ENCODE results near the gene FSCN2. TPM values are rescaled to one million over a fixed set of nuclear protein-coding genes. Genes with fewer than 3 reads are reported as not detected.
A peak's percentile ranks its signal among the peaks of the same experiment; 100 is the strongest.

Gene FSCN2, protein sequence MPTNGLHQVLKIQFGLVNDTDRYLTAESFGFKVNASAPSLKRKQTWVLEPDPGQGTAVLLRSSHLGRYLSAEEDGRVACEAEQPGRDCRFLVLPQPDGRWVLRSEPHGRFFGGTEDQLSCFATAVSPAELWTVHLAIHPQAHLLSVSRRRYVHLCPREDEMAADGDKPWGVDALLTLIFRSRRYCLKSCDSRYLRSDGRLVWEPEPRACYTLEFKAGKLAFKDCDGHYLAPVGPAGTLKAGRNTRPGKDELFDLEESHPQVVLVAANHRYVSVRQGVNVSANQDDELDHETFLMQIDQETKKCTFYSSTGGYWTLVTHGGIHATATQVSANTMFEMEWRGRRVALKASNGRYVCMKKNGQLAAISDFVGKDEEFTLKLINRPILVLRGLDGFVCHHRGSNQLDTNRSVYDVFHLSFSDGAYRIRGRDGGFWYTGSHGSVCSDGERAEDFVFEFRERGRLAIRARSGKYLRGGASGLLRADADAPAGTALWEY
- total RNA-seq (2014; rRNA removed; shearing (Covaris generic)) = 1.6 TPM in 1 of 2 replicates, not detected in the other
- 0.13 TPM in 1 of 2 replicates, not detected in the other for polyA plus RNA-seq (2016; fragmentation: Nextera tagmentation; extraction: Ambion mirVana)
- long read RNA-seq = 0 reads

DNA sequence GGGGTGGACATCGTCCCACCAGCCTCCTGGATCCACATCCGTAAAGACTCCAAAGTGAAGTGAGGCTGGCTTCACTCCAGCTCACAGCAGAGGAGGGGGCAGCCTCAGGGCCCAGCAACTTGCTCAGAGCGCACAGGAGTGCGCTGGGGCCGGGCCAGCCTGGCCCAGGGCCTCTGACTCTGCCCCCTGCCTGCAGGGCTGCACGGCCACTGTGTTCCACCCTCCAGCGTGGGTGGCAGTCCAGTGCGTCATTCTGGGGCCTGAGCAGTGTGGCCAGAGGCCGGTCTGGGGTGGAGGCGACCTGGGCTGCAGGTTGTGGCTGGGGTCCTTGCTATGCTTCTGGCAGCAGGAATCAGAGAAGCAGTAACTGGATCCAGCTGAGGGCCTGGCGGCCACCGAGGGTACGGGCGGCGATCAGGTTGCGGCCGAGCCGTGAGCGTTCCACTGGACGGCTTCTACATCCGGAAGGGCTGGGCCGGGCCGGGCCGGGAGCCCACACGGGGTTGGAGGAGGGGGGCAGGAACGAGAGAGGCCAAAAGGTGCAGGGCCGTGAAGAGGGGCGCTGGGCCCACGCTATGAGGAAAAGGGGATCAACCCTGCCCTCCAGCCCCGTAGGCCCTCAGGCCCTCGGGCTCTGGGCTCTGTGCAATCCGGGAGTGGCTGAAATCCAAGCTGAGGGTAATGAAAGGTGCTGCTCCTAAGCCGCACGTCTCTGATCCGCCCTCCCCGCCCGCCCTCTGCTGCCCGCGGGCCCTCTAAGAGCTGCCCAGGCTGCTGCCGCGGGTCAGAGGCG is at the start of gene FSCN2:
Gene FSCN2 (plus strand): TSS at position 787 of the 793 bp plus-strand sequence. CDS start 155 bp downstream, outside the sequence.
- peaks cover 18% of the 10 kb centered on the region for H3K27me3 Mint-ChIP-seq (ENCODE audit: insufficient read depth, low read depth, poor library complexity)
- TF ChIP-seq ZNF114 (CRISPR knock-in tag; IDR thresholded peaks at IDR 0.05) (no peak), POLR2AphosphoS5 (IDR thresholded peaks at IDR 0.05; ENCODE audit: low read depth) (no peak), JUNB (IDR thresholded peaks at IDR 0.05; ENCODE audit: unreplicated experiment) (no peak), STAT1 (IDR thresholded peaks at IDR 0.05; ENCODE audit: unreplicated experiment) (no peak), ZNF331 (CRISPR knock-in tag; IDR thresholded peaks at IDR 0.05; ENCODE audit: low read depth) (no peak), NANOG (IDR thresholded peaks at IDR 0.05; ENCODE audit: borderline replicate concordance) (no peak), CREB1 (CRISPR knock-in tag; IDR thresholded peaks at IDR 0.05; ENCODE audit: low read depth) (no peak), EZH2 (IDR thresholded peaks at IDR 0.05; ENCODE audit: low read depth, unreplicated experiment) (no peak)
- TF ChIP-seq, protein P1, sequence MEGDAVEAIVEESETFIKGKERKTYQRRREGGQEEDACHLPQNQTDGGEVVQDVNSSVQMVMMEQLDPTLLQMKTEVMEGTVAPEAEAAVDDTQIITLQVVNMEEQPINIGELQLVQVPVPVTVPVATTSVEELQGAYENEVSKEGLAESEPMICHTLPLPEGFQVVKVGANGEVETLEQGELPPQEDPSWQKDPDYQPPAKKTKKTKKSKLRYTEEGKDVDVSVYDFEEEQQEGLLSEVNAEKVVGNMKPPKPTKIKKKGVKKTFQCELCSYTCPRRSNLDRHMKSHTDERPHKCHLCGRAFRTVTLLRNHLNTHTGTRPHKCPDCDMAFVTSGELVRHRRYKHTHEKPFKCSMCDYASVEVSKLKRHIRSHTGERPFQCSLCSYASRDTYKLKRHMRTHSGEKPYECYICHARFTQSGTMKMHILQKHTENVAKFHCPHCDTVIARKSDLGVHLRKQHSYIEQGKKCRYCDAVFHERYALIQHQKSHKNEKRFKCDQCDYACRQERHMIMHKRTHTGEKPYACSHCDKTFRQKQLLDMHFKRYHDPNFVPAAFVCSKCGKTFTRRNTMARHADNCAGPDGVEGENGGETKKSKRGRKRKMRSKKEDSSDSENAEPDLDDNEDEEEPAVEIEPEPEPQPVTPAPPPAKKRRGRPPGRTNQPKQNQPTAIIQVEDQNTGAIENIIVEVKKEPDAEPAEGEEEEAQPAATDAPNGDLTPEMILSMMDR (conservative IDR thresholded peaks at IDR 0.05; ENCODE audit: low read depth in 2 of 2) = no peak
- TF ChIP-seq, protein P2, sequence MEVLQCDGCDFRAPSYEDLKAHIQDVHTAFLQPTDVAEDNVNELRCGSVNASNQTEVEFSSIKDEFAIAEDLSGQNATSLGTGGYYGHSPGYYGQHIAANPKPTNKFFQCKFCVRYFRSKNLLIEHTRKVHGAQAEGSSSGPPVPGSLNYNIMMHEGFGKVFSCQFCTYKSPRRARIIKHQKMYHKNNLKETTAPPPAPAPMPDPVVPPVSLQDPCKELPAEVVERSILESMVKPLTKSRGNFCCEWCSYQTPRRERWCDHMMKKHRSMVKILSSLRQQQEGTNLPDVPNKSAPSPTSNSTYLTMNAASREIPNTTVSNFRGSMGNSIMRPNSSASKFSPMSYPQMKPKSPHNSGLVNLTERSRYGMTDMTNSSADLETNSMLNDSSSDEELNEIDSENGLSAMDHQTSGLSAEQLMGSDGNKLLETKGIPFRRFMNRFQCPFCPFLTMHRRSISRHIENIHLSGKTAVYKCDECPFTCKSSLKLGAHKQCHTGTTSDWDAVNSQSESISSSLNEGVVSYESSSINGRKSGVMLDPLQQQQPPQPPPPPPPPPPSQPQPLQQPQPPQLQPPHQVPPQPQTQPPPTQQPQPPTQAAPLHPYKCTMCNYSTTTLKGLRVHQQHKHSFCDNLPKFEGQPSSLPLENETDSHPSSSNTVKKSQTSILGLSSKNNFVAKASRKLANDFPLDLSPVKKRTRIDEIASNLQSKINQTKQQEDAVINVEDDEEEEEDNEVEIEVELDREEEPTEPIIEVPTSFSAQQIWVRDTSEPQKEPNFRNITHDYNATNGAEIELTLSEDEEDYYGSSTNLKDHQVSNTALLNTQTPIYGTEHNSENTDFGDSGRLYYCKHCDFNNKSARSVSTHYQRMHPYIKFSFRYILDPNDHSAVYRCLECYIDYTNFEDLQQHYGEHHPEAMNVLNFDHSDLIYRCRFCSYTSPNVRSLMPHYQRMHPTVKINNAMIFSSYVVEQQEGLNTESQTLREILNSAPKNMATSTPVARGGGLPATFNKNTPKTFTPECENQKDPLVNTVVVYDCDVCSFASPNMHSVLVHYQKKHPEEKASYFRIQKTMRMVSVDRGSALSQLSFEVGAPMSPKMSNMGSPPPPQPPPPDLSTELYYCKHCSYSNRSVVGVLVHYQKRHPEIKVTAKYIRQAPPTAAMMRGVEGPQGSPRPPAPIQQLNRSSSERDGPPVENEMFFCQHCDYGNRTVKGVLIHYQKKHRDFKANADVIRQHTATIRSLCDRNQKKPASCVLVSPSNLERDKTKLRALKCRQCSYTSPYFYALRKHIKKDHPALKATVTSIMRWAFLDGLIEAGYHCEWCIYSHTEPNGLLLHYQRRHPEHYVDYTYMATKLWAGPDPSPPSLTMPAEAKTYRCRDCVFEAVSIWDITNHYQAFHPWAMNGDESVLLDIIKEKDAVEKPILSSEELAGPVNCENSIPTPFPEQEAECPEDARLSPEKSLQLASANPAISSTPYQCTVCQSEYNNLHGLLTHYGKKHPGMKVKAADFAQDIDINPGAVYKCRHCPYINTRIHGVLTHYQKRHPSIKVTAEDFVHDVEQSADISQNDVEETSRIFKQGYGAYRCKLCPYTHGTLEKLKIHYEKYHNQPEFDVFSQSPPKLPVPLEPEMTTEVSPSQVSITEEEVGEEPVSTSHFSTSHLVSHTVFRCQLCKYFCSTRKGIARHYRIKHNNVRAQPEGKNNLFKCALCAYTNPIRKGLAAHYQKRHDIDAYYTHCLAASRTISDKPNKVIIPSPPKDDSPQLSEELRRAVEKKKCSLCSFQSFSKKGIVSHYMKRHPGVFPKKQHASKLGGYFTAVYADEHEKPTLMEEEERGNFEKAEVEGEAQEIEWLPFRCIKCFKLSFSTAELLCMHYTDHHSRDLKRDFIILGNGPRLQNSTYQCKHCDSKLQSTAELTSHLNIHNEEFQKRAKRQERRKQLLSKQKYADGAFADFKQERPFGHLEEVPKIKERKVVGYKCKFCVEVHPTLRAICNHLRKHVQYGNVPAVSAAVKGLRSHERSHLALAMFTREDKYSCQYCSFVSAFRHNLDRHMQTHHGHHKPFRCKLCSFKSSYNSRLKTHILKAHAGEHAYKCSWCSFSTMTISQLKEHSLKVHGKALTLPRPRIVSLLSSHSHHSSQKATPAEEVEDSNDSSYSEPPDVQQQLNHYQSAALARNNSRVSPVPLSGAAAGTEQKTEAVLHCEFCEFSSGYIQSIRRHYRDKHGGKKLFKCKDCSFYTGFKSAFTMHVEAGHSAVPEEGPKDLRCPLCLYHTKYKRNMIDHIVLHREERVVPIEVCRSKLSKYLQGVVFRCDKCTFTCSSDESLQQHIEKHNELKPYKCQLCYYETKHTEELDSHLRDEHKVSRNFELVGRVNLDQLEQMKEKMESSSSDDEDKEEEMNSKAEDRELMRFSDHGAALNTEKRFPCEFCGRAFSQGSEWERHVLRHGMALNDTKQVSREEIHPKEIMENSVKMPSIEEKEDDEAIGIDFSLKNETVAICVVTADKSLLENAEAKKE (CRISPR knock-in tag; IDR thresholded peaks at IDR 0.05) = no peak
- TF ChIP-seq, protein P3, sequence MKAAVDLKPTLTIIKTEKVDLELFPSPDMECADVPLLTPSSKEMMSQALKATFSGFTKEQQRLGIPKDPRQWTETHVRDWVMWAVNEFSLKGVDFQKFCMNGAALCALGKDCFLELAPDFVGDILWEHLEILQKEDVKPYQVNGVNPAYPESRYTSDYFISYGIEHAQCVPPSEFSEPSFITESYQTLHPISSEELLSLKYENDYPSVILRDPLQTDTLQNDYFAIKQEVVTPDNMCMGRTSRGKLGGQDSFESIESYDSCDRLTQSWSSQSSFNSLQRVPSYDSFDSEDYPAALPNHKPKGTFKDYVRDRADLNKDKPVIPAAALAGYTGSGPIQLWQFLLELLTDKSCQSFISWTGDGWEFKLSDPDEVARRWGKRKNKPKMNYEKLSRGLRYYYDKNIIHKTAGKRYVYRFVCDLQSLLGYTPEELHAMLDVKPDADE (IDR thresholded peaks at IDR 0.05) = no peak

More for the DNA sequence above, at the start of gene FSCN2:
- Mint-ChIP-seq H3K4me3 (no peak within 1 kb of the TSS), H3K4me1 (no peaks in the 10 kb centered on the region; the same call in 2 of the 3 replicates), H3K27ac (no peak within 1 kb of the TSS), H3K9me3 (no peaks in the 10 kb centered on the region), H3K36me3 (ENCODE audit: low read depth) (no peaks in the 10 kb centered on the region)
- H3K27ac ChIP-seq (ENCODE audit: low read depth) = no peak within 1 kb of the TSS
- H4K20me1 ChIP-seq (replicated peaks; ENCODE audit: insufficient read depth) = no peaks in the 10 kb centered on the region
- no peaks in the 10 kb centered on the region for H3K36me3 ChIP-seq (ENCODE audit: insufficient read depth)
- DNase-seq (ENCODE audit: low spot score) = no peak
- H3K79me2 ChIP-seq (replicated peaks; ENCODE audit: insufficient read depth) = no peaks in the 10 kb centered on the region
- no peaks in the 10 kb centered on the region for H3K4me1 ChIP-seq (ENCODE audit: insufficient read depth)
- 0 out of 2 replicates have a peak, but pooled peaks cover under 1% of the 10 kb centered on the region for H3K27me3 ChIP-seq (ENCODE audit: insufficient read depth)
- no peak within 1 kb of the TSS for H2AFZ ChIP-seq
- no peak within 1 kb of the TSS for H3K4me3 ChIP-seq
- peak; percentile 21 for ATAC-seq
- no peaks in the 10 kb centered on the region for H3F3A ChIP-seq (replicated peaks; ENCODE audit: low read depth)
- 0 out of 2 replicates have a peak, but pooled peaks cover 4% of the 10 kb centered on the region for H3K9me2 ChIP-seq (ENCODE audit: insufficient read depth)
- no peak within 1 kb of the TSS for H3K4me2 ChIP-seq
